NCI-H2029 treated with DMSO at 0.1 percent for 48 hours (cell line): Measurements from ENCODE around the gene SSTR5.
A peak's percentile ranks its signal among the peaks of the same experiment; 100 is the strongest.
"Not testable (repeated sequence)": the region's sequence is repeated elsewhere in the genome, so short reads cannot be mapped to it uniquely, and the experiment has no call there.

Source experiments
- DNase-seq: peaks from one replicate; lab custom pipeline; 2025; lab: John Stamatoyannopoulos, UW

SSTR5 gene

GRCh38 chr16:1073566-1074378 lies 1.2 kb downstream of the SSTR5 start:
- DNase-seq, result no peak

GRCh38 chr16:1074379-1074649 lies 1.8 kb downstream of the SSTR5 start:
- DNase-seq, result no peak

- no peak for DNase-seq
Observed at GRCh38 chr16:1075546-1075945, 3.0 kb downstream of the SSTR5 start.

GRCh38 chr16:1076801-1077576 lies 4.4 kb downstream of the SSTR5 start:
- no peak for DNase-seq

GRCh38 chr16:1077877-1078578 lies 5.5 kb downstream of the SSTR5 start:
- no peak for DNase-seq

- peak; percentile 62 for DNase-seq
Observed at GRCh38 chr16:1078579-1079021, 6.1 kb downstream of the SSTR5 start.

- DNase-seq, result no peak
Observed at GRCh38 chr16:1079341-1079740, 6.8 kb downstream of the SSTR5 start.

GRCh38 chr16:1079786-1080525 lies 7.4 kb downstream of the SSTR5 start:
- no peak for DNase-seq

GRCh38 chr16:1080801-1081733 lies 8.5 kb downstream of the SSTR5 start:
- no peak for DNase-seq

- DNase-seq, result no peak
Observed at GRCh38 chr16:1081734-1082265, 9.3 kb downstream of the SSTR5 start.

- no peak for DNase-seq
Observed at GRCh38 chr16:1082266-1082951, 9.9 kb downstream of the SSTR5 start.

GRCh38 chr16:1082952-1083675 lies 10.6 kb downstream of the SSTR5 start:
- DNase-seq, result no peak

GRCh38 chr16:1084971-1085370 lies 12.4 kb downstream of the SSTR5 start:
- no peak for DNase-seq

- not testable (repeated sequence) for DNase-seq
Observed at GRCh38 chr16:1086443-1086842, 13.9 kb downstream of the SSTR5 start.

GRCh38 chr16:1088295-1089170 lies 16.0 kb downstream of the SSTR5 start:
- DNase-seq, result peak; percentile 23

GRCh38 chr16:1089439-1089821 lies 16.9 kb downstream of the SSTR5 start:
- DNase-seq, result no peak

GRCh38 chr16:1089822-1090619 lies 17.5 kb downstream of the SSTR5 start:
- no peak for DNase-seq
